Type B pancreatic cell (in vitro differentiated cells): ENCODE results near the gene FAM186B. TPM values are rescaled to one million over a fixed set of nuclear protein-coding genes. Genes with fewer than 3 reads are reported as not detected.

Source experiments
- DNase-seq: peaks from one replicate; pipeline ENCODE4 v3.0.0; 2021; ENCODE audit warnings: mixed read lengths; ENCODE audit not compliant: unreplicated experiment; ENCODE audit errors: extremely low spot score
- H3K27ac Mint-ChIP-seq: 2 replicates; pipeline ENCODE4 v1.8.0; 2021; ENCODE audit warnings: mild to moderate bottlenecking, mixed read lengths
- H3K27me3 Mint-ChIP-seq: 2 replicates; pipeline ENCODE4 v1.8.0; 2021; ENCODE audit warnings: mixed read lengths
- H3K36me3 Mint-ChIP-seq: 2 replicates; pipeline ENCODE4 v1.8.0; 2021; ENCODE audit warnings: mixed read lengths
- H3K4me1 Mint-ChIP-seq: one replicate; pipeline ENCODE4 v1.8.0; 2021; ENCODE audit warnings: mixed read lengths; ENCODE audit not compliant: unreplicated experiment
- H3K4me3 Mint-ChIP-seq: 2 replicates; pipeline ENCODE4 v1.8.0; 2021; ENCODE audit warnings: mild to moderate bottlenecking, mixed read lengths
- H3K9me3 Mint-ChIP-seq: 2 replicates; pipeline ENCODE4 v1.8.0; 2021; ENCODE audit warnings: mixed read lengths
- CTCF ChIP-seq: fragments of 200-600 bp; sonication (generic); conservative IDR thresholded peaks from 2 replicates; pipeline ENCODE4 v1.5.0; 2021; ENCODE audit warnings: antibody characterized with exemption, mild to moderate bottlenecking
- total RNA-seq: library from RNA; stranded (reverse); gene quantifications from 2 replicates; pipeline ENCODE4 v1.2.1, GENCODE V29; 2021; ENCODE audit warnings: low replicate concordance

FAM186B gene
- total RNA-seq, 1 donor from 2014 or later, result 0.14 TPM

- Mint-ChIP-seq H3K4me3 (no peak overlapping the region), H3K27ac (no peak overlapping the region), H3K4me1 (peaks cover 9% of the 10 kb centered on the region), H3K27me3 (no peaks in the 10 kb centered on the region), H3K36me3 (peaks cover 18% of the 10 kb centered on the region), H3K9me3 (no peaks in the 10 kb centered on the region)
- no peak for DNase-seq
- no peak for TF ChIP-seq CTCF
Measured at GRCh38 chr12:49585477-49586459, 19.7 kb downstream of the FAM186B start.

- no peak overlapping the region for H3K4me3 Mint-ChIP-seq
- H3K36me3 Mint-ChIP-seq, result peaks cover 12% of the 10 kb centered on the region
- no peaks in the 10 kb centered on the region for H3K9me3 Mint-ChIP-seq
- H3K27ac Mint-ChIP-seq, result no peak overlapping the region
- no peaks in the 10 kb centered on the region for H3K27me3 Mint-ChIP-seq
- no peak for TF ChIP-seq CTCF
- DNase-seq, result no peak
- H3K4me1 Mint-ChIP-seq, result peaks cover 16% of the 10 kb centered on the region
Measured at GRCh38 chr12:49584591-49584990, 20.8 kb downstream of the FAM186B start.

GRCh38 chr12:49583366-49584094 is 21.9 kb downstream of the FAM186B start:
- no peak for DNase-seq
- TF ChIP-seq CTCF, result no peak
- Mint-ChIP-seq H3K27me3 (no peaks in the 10 kb centered on the region), H3K4me3 (no peak overlapping the region), H3K4me1 (peaks cover 16% of the 10 kb centered on the region), H3K36me3 (peaks cover 9% of the 10 kb centered on the region), H3K27ac (no peak overlapping the region), H3K9me3 (no peaks in the 10 kb centered on the region)

- no peaks in the 10 kb centered on the region for H3K27me3 Mint-ChIP-seq
- no peak for TF ChIP-seq CTCF
- H3K4me1 Mint-ChIP-seq, result peaks cover 16% of the 10 kb centered on the region
- H3K36me3 Mint-ChIP-seq, result peaks cover 9% of the 10 kb centered on the region
- H3K4me3 Mint-ChIP-seq, result no peak overlapping the region
- H3K9me3 Mint-ChIP-seq, result no peaks in the 10 kb centered on the region
- H3K27ac Mint-ChIP-seq, result no peak overlapping the region
- no peak for DNase-seq
Measured at GRCh38 chr12:49582850-49583249, 22.6 kb downstream of the FAM186B start.

- H3K27ac Mint-ChIP-seq, result no peak overlapping the region
- TF ChIP-seq CTCF, result no peak
- H3K36me3 Mint-ChIP-seq, result peaks cover 9% of the 10 kb centered on the region
- peaks cover 16% of the 10 kb centered on the region for H3K4me1 Mint-ChIP-seq
- H3K9me3 Mint-ChIP-seq, result no peaks in the 10 kb centered on the region
- H3K4me3 Mint-ChIP-seq, result no peak overlapping the region
- DNase-seq, result no peak
- no peaks in the 10 kb centered on the region for H3K27me3 Mint-ChIP-seq
Measured at GRCh38 chr12:49582201-49582600, 23.2 kb downstream of the FAM186B start.
